ENCODE measurements around the gene KLHL40.

- no peak for TF ChIP-seq EZH2 (IDR thresholded peaks at IDR 0.05)
- no peak for TF ChIP-seq POLR2AphosphoS5 (IDR thresholded peaks at IDR 0.05; ENCODE audit: borderline replicate concordance, low read depth, low read length)
These were observed 49.7 kb downstream of the KLHL40 start for GRCh38 chr3:42735019-42735418.
